Kidney tubule cell (primary cell): ENCODE results near the gene SBNO2.

ENCODE experiments used
- DNase-seq: peaks from one replicate; pipeline ENCODE4 v3.0.0-alpha.2; 2018; ENCODE audit warnings: low spot score

Gene SBNO2

GRCh38 chr19:1087813-1088415 is 86.2 kb downstream of the SBNO2 start:
- no peak for DNase-seq

GRCh38 chr19:1086613-1087012 is 87.5 kb downstream of the SBNO2 start:
- no peak for DNase-seq

GRCh38 chr19:1085676-1086442 is 88.2 kb downstream of the SBNO2 start:
- no peak for DNase-seq

- no peak for DNase-seq
Observed at GRCh38 chr19:1085053-1085658, 88.9 kb downstream of the SBNO2 start.

DNA sequence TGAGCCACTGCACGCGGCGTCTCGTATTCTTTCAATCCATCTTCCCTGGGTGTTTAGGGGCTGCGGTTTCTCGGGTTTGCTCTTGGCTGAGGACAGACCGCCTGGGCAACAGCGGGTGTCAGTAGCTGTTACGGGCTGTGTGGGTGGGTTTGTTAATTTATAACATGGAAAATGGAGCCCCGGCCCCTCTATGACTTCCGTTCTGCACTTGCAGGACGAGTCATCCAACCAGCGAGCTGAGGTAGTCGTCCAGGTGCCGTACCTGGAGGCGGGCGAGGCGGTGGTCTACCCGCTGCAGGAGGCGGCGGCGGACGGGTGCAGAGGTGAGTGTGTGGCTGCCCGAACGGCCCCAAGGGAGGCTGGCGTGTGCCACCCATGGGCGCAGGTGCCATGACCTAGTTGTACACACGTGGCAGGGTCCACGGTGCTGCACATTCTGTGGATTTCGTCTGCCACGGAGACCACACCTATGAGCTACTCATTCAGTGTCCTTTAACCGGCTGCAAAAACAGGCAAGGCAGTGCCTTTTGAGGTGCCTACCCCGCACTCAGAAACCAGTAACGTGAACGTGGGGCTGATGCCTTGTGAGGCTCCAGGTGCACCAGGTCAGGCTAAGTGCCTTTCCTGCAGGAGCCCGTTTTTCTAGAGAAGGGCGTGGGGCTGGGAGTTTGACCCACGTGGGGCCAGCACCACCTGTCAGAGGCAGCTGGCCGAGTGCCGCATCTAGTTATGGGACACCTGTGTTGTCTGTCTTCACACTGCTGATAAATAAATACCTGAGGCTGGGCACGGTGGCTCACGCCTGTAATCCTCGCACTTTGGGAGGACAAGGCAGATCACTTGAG is 89.8 kb downstream of the SBNO2 start:
- DNase-seq: peak; percentile 77

DNA sequence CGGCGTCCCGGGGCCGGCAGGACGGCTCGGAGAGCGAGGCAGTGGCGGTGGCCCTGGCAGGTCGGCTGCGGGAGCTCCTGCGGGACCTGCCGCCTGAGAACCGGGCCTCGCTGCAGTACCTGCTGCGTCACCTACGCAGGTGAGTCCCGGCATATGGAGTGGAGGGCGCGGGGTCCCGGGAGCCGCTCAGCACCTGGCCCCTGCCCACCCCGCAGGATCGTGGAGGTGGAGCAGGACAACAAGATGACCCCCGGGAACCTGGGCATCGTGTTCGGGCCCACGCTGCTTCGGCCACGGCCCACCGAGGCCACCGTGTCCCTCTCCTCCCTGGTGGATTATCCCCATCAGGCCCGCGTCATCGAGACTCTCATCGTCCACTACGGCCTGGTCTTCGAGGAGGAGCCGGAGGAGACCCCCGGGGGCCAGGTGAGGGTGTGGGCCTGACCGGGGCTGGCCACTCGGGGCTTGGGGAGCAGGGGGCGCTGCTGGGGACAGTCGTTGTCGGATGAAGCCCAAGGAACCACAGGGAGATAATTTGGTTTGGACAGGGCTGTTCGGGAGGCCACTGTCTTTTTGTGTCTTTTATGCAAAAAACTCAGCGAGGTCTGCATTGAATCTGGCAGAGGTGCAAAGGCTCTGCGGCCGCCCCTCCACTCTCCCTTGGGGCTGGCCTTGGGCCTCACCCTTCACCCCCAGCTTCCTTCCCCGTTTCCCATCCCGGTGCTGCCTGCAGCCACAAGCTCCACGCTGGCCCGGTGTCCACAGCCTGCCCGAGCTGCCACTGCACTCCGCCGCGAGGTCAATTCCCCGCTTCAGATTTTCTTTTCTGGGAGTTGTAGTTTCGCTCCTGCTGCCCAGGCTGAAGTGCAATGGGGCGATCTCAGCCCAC is 90.9 kb downstream of the SBNO2 start:
- no peak for DNase-seq

DNA sequence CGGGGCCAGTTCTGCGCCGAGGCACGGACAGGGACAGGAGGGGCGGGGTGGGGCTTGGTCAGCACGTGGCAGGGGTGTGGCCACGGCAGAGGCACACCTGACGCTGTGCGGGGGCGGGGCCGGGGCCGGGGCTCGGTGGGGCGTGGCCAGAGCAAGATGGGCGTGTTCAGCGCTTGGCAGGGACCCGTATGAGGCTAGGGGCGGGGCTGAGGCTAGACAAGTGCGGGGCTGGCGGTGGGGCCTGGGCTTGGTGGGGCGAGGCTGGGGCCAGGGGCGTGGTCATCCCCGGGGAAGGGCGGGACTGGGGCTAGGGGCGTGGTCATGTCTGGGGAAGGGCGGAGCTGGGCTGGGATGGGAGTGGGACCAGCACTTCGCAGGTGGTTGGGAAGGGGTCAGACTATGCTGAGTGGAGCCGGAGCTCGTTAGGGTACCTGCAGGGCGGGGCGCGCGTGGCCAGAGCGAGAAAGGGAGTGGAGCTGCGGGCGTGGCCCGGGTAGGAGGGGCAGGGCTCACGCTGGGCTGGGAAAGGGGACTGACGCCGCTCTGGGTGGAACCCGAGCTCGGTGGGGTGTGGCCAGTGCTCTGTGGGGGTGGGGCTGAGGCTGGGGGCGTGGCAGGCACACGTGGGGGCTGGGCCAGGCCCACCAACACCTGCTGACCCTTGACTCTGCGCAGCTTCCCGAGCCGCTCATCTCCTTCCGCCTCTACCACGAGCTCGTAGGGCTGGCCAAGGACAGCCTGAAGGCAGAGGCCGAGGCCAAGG is 91.7 kb downstream of the SBNO2 start:
- DNase-seq: peak; percentile 89

- no peak for DNase-seq
Observed at GRCh38 chr19:1081301-1082164, 92.5 kb downstream of the SBNO2 start.

GRCh38 chr19:1080360-1081161 is 93.5 kb downstream of the SBNO2 start:
- DNase-seq: no peak

GRCh38 chr19:1079566-1080111 is 94.4 kb downstream of the SBNO2 start:
- no peak for DNase-seq

- peak; percentile 85 for DNase-seq
Observed at GRCh38 chr19:1076951-1077350, 97.1 kb downstream of the SBNO2 start.

DNA sequence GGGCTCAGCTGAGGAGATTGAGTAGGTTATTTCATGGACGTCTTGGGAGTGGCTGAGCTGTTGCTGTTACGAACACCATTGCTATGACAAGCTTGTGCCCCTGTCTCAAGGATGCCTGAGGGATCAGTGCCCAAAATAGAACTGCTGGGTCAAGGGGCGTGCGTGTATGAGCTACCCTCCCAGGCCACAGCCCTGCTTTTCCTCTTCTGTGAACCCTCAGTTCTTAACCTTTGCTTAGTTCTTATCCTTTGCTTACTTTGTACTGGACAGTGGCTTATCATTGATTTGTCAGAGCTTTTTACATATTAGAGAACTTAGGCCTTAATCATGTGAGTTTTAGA is 98.1 kb downstream of the SBNO2 start:
- no peak for DNase-seq

GRCh38 chr19:1074544-1075283 is 99.4 kb downstream of the SBNO2 start:
- DNase-seq: peak; percentile 62

- no peak for DNase-seq
Observed at GRCh38 chr19:1073956-1074517, 100.0 kb downstream of the SBNO2 start.

DNA sequence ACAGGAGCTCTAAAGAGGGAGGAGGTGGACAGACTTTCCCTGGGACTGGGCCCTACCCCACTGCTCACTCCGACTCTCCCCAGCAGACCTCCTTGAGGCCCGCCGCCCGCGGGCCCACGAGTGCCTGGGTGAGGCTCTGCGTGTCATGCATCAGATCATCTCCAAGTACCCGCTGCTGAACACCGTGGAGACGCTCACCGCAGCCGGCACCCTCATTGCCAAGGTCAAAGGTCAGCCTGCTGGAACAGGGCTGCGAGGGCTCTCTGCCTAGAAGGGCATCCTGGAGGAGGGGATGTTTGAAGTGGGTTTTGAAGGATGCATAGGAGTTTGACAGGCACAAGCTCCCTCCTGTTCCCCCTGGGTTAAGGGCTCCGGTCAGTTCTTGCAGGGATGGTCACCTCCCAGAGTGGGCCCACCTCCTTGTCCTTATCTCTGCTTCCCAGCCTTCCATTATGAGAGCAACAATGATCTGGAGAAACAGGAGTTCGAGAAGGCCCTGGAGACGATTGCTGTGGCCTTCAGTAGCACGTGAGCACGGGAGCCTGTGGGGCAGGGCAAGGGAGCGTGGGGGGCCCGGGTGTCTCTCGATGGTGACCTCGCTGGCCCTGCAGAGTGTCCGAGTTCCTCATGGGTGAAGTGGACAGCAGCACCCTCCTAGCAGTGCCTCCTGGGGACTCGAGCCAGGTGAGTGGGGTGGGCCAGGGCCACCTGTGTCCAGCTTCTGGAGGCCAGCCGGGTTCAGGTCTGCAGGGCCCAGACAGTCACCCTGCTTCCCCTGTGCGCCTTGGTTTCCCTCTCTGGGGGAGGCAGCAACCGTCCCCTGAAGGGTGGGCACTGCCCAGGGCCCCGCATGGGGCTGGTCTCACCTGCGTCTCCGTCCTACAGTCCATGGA is 100.8 kb downstream of the SBNO2 start:
- no peak for DNase-seq

GRCh38 chr19:1072371-1073015 is 101.6 kb downstream of the SBNO2 start:
- DNase-seq: no peak
